ENCODE data around the gene ZGPAT. TPM values are rescaled to one million over a fixed set of nuclear protein-coding genes. Genes with fewer than 3 reads are reported as not detected.

ZGPAT gene
- total RNA-seq, 1 experiment from 2014 or later: 29.2 TPM

DNA sequence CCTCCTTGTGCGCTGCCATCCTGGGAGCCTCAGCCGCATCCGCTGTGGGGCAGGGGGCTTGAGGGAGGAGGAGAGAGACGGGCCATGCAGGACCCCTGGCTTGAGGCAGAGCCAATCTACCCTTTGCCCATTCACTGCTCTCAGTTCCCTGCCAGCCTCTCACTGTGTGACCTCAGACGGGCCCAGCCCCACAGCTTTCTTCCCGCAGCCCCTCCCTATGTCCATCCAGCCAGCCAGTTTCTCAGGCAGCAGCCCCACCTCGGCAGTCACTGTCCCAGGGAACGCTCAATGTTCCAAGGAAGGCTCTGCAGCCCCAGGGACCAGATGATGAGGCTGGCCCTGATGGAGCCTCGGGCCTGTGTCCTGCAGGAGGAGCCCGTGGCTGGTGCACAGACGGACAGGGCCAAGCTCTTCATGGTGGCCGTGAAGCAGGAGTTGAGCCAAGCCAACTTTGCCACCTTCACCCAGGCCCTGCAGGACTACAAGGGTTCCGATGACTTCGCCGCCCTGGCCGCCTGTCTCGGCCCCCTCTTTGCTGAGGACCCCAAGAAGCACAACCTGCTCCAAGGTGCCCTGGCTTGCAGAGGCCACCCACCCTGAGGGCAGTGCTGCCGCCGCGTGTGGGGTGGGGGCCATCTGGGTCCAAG is 15.3 kb upstream of the ZGPAT start:
- DNase-seq (ENCODE audit: low read depth): no peak

DNA sequence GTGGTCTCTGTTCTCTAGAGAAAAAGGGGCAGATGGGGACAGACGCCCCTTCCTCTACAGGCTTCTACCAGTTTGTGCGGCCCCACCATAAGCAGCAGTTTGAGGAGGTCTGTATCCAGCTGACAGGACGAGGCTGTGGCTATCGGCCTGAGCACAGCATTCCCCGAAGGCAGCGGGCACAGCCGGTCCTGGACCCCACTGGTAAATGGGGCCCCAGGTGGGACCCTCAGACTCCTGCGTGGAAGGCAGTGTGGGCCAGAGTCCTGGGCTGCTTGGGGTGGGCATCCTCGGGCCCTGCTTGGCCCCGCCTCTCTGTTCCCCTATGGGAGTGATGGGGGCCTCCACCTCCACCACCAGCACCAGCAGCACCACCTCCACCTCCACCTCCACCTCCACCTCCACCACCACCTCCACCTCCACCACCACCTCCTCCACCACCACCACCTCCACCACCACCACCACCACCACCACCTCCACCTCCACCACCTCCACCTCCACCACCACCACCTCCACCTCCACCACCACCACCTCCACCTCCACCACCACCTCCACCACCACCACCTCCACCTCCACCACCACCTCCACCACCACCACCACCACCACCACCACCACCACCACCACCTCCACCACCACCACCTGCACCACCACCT is 14.6 kb upstream of the ZGPAT start:
- DNase-seq (ENCODE audit: low read depth): no peak

DNA sequence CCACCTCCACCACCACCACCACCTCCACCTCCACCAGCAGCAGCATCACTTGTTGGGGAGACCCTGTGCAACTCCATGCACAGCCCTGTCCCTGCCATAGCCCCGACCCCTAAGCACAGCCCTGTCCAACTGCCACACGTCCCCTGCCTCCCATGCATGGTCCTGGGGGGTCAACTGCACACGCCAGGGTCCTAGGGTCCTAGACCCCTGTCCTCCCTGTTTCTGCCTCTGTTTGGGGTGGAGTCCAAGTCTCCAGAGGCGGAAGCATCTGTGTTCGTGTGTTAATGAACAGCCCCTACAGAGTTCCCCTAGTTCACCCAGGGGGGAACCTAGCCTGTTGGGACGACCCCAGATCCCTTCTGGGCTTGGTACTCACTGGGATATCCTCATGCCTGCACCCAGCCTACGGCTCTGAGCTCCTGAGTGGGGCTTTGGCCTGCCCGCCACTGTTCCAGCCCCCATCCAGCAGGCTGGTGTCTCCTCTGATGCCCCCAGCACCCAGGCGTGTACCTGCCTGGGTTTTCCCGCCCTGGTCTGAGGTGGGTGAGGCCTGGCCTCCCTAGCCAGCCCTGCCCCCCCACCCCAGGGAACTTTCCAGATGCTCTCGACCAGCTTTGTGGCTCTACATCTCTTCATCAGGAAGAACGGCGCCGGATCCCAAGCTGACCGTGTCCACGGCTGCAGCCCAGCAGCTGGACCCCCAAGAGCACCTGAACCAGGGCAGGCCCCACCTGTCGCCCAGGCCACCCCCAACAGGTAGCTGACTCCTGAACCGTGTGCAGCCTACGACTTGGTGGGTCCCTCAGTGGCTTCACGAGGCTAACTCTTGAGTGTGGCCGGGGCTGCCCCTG is 13.9 kb upstream of the ZGPAT start:
- DNase-seq (ENCODE audit: low read depth): no peak

- DNase-seq (ENCODE audit: low read depth): no peak
These were observed 13.0 kb upstream of the ZGPAT start for GRCh38 chr20:63694584-63695423.

- no peak for DNase-seq (ENCODE audit: low read depth)
These were observed 12.2 kb upstream of the ZGPAT start for GRCh38 chr20:63695424-63696305.

DNA sequence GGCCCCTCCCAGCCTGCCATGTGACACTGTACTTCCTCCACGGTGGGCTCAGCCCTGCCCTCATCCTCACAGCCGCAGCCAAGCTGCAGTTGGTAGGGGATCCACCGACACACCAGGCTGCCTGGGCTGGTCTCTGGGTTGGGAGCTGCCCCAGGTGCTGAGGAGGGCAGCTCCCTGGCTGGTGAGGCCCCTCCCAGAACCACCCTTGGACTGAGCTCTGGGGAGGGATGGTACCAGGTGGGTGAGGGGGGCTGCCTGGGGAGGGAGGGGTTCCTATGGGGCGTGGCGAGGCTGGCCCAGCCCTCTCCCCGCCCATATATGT is 11.6 kb upstream of the ZGPAT start:
- DNase-seq (ENCODE audit: low read depth): peak; percentile 71

- no peak for DNase-seq (ENCODE audit: low read depth)
These were observed 11.0 kb upstream of the ZGPAT start, which contains the start of gene TNFRSF6B for GRCh38 chr20:63696628-63697356. Gene TNFRSF6B, plus strand, starts transcription at chr20:63696652. Its CDS starts 116 bp downstream, at chr20:63696768.

DNA sequence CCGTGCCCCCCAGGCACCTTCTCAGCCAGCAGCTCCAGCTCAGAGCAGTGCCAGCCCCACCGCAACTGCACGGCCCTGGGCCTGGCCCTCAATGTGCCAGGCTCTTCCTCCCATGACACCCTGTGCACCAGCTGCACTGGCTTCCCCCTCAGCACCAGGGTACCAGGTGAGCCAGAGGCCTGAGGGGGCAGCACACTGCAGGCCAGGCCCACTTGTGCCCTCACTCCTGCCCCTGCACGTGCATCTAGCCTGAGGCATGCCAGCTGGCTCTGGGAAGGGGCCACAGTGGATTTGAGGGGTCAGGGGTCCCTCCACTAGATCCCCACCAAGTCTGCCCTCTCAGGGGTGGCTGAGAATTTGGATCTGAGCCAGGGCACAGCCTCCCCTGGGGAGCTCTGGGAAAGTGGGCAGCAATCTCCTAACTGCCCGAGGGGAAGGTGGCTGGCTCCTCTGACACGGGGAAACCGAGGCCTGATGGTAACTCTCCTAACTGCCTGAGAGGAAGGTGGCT is 10.4 kb upstream of the ZGPAT start:
- peak; percentile 53 for DNase-seq (ENCODE audit: low read depth)

DNA sequence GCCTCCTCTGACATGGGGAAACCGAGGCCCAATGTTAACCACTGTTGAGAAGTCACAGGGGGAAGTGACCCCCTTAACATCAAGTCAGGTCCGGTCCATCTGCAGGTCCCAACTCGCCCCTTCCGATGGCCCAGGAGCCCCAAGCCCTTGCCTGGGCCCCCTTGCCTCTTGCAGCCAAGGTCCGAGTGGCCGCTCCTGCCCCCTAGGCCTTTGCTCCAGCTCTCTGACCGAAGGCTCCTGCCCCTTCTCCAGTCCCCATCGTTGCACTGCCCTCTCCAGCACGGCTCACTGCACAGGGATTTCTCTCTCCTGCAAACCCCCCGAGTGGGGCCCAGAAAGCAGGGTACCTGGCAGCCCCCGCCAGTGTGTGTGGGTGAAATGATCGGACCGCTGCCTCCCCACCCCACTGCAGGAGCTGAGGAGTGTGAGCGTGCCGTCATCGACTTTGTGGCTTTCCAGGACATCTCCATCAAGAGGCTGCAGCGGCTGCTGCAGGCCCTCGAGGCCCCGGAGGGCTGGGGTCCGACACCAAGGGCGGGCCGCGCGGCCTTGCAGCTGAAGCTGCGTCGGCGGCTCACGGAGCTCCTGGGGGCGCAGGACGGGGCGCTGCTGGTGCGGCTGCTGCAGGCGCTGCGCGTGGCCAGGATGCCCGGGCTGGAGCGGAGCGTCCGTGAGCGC is 9.8 kb upstream of the ZGPAT start:
- peak; percentile 64 for DNase-seq (ENCODE audit: low read depth)

GRCh38 chr20:63698739-63699465 is 8.9 kb upstream of the ZGPAT start:
- peak; percentile 98 for DNase-seq (ENCODE audit: low read depth)

GRCh38 chr20:63699466-63700198 is 8.2 kb upstream of the ZGPAT start:
- no peak for DNase-seq (ENCODE audit: low read depth)

DNA sequence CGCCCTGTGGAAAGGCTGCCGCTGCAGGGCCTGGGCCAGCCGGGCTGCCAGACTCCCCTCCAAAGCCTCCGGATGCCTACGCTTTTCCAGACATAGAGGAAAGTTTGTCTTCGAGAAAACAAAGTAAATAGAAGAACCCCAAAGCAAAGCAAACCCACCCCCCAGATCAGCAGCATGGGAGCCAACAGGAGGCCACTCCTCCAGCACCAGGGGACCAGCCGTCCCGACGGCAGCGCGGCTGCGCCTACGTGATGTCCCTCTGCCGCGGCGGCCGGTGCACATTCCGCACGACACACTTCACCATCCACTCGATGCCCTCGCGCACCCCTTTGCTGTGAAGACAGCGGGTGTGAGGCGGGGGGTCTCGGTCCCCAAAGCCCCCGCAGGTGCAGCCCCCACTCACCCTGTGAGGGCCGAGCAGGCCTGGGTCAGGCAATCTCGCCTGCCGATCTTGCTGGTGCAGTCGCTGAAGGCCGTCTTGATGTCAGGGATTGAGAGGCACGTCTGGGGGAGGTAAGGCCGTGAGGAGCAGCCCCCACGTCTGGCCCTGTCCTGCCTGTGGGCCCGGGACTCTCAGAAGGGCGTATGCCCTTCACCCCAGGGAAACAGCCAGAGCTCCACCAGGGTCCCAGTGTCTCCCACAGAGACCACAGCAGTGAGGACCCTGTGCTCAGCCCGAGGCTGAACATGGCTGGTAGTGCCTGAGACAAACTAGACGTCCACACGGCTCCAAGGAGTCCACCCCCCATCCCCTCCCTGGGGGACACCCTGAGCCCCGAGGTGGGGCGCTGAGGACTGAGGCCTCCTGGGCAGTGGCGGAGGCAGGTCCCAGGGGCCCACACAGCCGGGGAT is 7.4 kb upstream of the ZGPAT start:
- DNase-seq (ENCODE audit: low read depth): no peak

GRCh38 chr20:63701051-63701328 is 6.8 kb upstream of the ZGPAT start:
- no peak for DNase-seq (ENCODE audit: low read depth)

DNA sequence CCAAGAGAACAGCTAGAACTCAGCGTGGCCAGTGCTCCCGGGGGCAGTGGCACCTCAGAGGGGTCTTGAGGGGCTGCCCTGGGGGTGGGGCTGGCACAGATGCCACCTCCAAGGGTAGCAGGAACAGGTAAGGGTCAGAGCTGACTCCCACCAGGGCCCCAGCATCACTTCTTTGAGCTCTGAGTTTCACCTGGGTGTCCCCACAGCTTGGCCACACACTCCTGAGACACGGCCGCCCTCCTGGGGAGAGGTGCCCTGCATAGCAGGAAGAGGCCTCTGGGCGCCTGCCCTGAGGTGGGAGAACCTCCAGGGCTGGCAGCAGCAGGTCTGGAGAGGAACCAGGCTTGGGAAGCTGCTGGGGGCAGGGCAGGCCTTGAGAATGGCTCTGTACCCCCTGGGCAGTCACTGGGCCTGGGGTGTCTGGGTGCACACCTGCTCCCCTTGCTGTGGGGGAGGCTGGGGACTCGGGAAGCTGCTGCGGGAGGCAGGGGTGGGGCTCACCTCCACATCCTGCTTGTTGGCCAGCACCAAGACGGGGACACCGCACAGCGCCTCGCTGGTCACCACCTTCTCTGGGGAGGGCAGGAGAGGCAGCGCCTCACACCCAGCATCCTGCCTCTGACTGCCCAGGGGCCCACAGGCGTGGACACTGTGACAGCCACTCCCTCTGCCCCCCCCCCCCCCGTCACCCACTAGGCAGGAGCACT is 6.4 kb upstream of the ZGPAT start:
- DNase-seq (ENCODE audit: low read depth): no peak

DNA sequence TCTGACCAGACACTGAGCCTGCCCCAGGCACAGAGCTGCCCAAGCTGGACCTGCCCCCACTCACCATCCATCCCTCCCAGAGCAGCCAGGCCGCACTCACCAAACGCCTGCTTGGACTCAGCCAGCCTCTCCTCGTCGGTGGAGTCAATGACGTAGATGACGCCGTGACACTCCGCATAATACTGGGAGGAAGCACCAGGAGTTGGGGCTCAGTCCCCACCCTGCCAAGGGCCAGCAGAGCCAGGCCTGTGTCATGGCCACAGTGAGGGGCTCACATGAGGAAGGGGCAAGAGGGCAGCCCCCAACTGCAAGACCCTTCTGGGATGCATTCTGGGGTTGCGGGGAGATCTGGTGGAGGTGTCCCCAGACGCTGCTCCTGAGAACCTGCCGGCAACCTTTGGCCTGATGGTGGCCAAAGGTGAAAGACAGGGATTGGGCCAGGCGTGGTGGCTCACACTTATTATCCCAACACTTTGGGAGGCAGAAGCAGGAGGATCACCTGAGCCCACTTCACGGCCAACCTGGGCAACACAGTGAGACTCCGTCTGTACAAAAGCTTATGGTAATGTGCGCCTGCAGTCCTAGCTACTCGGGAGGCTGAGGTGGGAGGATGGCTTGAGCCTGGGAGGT is 5.7 kb upstream of the ZGPAT start:
- DNase-seq (ENCODE audit: low read depth): no peak
